HEK293T (cell line): ENCODE data around the gene NDUFS8.

ENCODE experiments used
- ARNT ChIP-seq: fragments of 450-650 bp; IDR thresholded peaks from 2 replicates; pipeline ENCODE4 v1.6.1; 2017; ENCODE audit warnings: mild to moderate bottlenecking
- BHLHE40 ChIP-seq: fragments of 450-650 bp; IDR thresholded peaks from 2 replicates; pipeline ENCODE4 v1.6.1; 2016; ENCODE audit warnings: mild to moderate bottlenecking, moderate library complexity, borderline replicate concordance
- ELF4 ChIP-seq: fragments of 450-650 bp; IDR thresholded peaks from 2 replicates; pipeline ENCODE4 v1.6.1; 2017; ENCODE audit warnings: antibody characterized with exemption
- FOXA1 ChIP-seq: fragments of 450-650 bp; IDR thresholded peaks from 2 replicates; pipeline ENCODE4 v1.6.1; 2016; ENCODE audit warnings: mild to moderate bottlenecking
- FOXK2 ChIP-seq: fragments of 450-650 bp; IDR thresholded peaks from 2 replicates; pipeline ENCODE4 v1.6.1; 2016; ENCODE audit warnings: mild to moderate bottlenecking
- FOXM1 ChIP-seq: fragments of 450-650 bp; IDR thresholded peaks from 2 replicates; pipeline ENCODE4 v1.6.1; 2017; ENCODE audit warnings: mild to moderate bottlenecking, borderline replicate concordance
- HDGF ChIP-seq: fragments of 450-650 bp; IDR thresholded peaks from 2 replicates; pipeline ENCODE4 v1.6.1; 2017; ENCODE audit warnings: antibody characterized with exemption, borderline replicate concordance
- L3MBTL2 ChIP-seq: fragments of 450-650 bp; conservative IDR thresholded peaks from 2 replicates; pipeline ENCODE4 v1.6.1; 2016; ENCODE audit warnings: mild to moderate bottlenecking
- NFRKB ChIP-seq: fragments of 450-650 bp; IDR thresholded peaks from 2 replicates; pipeline ENCODE4 v1.6.1; 2016; ENCODE audit warnings: mild to moderate bottlenecking, moderate library complexity
- PKNOX1 ChIP-seq: fragments of 450-650 bp; IDR thresholded peaks from 2 replicates; pipeline ENCODE4 v1.6.1; 2016
- SP1 ChIP-seq: fragments of 450-650 bp; IDR thresholded peaks from 2 replicates; pipeline ENCODE4 v1.6.1; 2017
- SUZ12 ChIP-seq: fragments of 450-650 bp; IDR thresholded peaks from 2 replicates; pipeline ENCODE4 v1.6.1; 2016; ENCODE audit warnings: mild to moderate bottlenecking
- TARDBP ChIP-seq: fragments of 450-650 bp; IDR thresholded peaks from 2 replicates; pipeline ENCODE4 v1.6.1; 2016
- ZNF384 ChIP-seq: fragments of 450-650 bp; IDR thresholded peaks from 2 replicates; pipeline ENCODE4 v1.6.1; 2016

GRCh38 chr11:68014157-68014946 lies 16.1 kb upstream of the NDUFS8 start:
- TF ChIP-seq SP1, result no peak
- TF ChIP-seq HDGF, result no peak
- TF ChIP-seq L3MBTL2, result no peak
- TF ChIP-seq FOXA1, result no peak
- TF ChIP-seq FOXK2, result no peak
- no peak for TF ChIP-seq PKNOX1
- TF ChIP-seq ARNT, result no peak
- no peak for TF ChIP-seq TARDBP
- TF ChIP-seq SUZ12, result no peak
- no peak for TF ChIP-seq NFRKB
- TF ChIP-seq FOXM1, result no peak
- no peak for TF ChIP-seq ELF4
- no peak for TF ChIP-seq BHLHE40
- no peak for TF ChIP-seq ZNF384
